Activated T-helper 9 cell treated with anti-CD3 and anti-CD28 coated beads, Interleukin-2, amount 50 U/mL, for 16 hours (primary cell): ENCODE results near the gene YIF1B.
"Not testable (repeated sequence)": the region's sequence is repeated elsewhere in the genome, so short reads cannot be mapped to it uniquely, and the experiment has no call there.

Experiments used
- DNase-seq: peaks from one replicate; pipeline ENCODE4 v3.0.0-alpha.2; 2020; ENCODE audit warnings: low read depth

Gene YIF1B, protein sequence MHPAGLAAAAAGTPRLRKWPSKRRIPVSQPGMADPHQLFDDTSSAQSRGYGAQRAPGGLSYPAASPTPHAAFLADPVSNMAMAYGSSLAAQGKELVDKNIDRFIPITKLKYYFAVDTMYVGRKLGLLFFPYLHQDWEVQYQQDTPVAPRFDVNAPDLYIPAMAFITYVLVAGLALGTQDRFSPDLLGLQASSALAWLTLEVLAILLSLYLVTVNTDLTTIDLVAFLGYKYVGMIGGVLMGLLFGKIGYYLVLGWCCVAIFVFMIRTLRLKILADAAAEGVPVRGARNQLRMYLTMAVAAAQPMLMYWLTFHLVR

GRCh38 chr19:38315657-38316476 is at the start of gene YIF1B:
Gene YIF1B (minus strand): TSS chr19:38315947. CDS start chr19:38315917, 30 bp downstream.
- DNase-seq = peak; percentile 95

- not testable (repeated sequence) for DNase-seq
Observed at GRCh38 chr19:38362946-38363688, 47.4 kb upstream of the YIF1B start.

- peak; percentile 62 for DNase-seq
Observed at GRCh38 chr19:38362076-38362945, 46.6 kb upstream of the YIF1B start.

GRCh38 chr19:38361633-38362075 is 45.9 kb upstream of the YIF1B start:
- DNase-seq = peak; percentile 48

GRCh38 chr19:38360839-38361631 is 45.3 kb upstream of the YIF1B start:
- DNase-seq = no peak

DNA sequence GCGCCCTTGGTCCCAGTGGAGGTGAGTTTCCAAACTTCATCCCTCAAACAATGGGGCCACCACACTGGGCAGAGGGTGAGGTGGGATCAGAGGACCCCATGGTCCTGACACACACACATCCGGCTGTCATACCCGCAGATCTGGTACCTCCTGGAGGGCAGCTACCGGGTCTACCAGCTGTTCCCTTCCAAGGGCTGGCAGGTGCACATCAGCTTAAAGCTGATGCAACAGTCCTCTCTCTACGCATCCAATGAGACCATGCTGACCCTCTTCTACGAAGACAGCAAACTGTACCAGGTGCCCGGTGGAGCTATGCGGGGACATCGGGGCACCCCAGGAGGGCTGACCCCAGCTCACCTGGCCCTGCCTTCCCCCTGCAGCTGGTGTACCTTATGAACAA is 44.6 kb upstream of the YIF1B start:
- DNase-seq = no peak

DNA sequence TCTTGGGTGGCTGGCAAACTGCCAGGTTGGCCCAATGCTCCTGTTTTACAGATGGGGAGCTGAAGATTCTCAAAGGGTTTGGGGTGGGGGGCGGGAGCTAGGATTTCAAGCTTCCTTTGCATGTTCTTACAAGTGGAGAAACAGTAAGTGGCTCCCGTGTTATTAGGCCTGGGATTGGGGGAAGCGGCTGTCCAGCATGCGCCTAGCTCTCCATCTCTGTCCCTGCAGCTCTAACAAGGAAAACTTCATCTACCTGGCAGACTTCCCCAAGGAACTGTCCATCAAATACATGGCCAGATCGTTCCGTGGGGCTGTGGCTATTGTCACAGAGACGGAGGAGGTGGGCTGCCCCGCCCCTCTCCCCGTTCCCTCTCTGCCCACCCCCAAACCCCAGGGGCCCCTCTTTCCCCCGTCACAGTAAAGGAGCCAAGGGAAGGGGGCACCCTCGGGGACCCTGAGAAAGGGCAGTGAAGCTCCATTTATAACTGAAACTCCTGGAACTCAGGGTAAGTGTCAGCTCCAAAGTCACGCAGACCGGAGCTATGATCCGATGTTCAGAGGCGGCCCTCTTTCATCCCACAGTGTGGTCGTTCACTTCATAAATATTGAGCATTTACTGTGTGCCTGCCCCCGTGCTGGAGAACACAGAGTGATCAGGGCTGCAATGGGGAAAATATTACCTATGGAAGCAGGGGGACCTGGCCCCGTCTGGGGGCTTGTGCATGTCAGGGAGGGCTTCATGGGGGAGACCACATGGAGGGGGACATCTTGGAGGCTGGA is 43.7 kb upstream of the YIF1B start:
- DNase-seq = no peak

GRCh38 chr19:38358071-38358470 is 42.3 kb upstream of the YIF1B start:
- no peak for DNase-seq

GRCh38 chr19:38355728-38356725 is 40.3 kb upstream of the YIF1B start:
- DNase-seq = no peak

- DNase-seq = no peak
Observed at GRCh38 chr19:38352611-38353010, 36.9 kb upstream of the YIF1B start.

GRCh38 chr19:38351865-38352395 is 36.2 kb upstream of the YIF1B start:
- DNase-seq = no peak

GRCh38 chr19:38350883-38351282 is 35.1 kb upstream of the YIF1B start:
- DNase-seq = no peak

DNA sequence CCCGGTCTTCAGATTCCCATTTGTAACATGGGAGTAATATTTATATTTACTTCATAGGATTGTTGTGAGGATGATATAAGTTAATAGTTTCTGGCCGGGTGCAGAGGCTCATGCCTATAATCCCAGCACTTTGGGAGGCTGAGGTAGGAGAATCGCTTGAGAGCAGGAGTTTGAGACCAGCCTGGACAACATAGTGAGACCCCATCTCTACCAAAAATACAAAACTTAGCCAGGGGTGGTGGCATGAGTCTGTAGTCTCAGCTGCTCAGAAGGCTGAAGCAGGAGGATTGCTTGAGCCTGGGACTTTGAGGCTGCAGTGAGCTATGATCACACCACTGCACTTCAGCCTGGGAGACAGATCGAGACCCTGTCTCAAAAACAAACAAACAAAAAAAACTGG is 31.1 kb upstream of the YIF1B start:
- DNase-seq = no peak

DNA sequence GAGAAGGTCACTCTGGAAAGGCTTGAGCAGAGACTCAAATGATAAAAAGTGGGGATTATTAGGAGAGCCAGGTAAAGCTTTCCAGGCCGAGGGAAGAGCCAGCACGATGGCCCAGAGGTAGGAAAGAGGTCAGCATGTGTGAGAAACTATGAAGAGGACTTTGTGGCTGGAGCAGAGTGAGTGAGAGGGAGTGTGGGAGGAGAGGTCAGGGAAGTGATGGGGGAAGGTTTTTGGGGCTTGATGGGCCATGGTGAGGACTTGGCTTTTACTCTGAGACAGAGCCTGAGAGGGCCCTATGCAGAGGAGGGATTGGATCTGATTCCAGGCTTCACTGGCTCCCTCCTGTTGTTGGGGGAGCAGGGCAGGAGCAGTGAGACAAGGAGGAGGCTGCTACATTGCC is 25.2 kb upstream of the YIF1B start:
- no peak for DNase-seq

DNA sequence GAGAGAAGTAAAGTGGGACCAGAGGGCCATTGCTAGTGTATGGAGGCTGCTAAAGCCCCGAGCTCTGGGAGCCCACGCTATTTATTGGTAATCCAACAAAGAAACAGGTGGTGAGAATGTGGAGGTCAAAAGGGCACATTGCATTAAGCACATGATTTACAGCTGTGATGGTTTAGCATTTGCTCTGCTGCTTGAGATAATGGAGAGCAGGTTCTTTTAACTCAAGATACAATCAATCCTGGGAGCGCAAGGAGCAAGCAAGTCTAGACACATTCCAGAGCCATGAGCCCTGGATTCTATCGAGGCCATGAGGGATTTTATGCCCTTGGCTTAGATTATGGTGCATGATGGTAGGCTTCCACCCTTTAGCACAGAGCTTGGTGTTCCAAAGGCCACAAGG is 23.3 kb upstream of the YIF1B start:
- not testable (repeated sequence) for DNase-seq

DNA sequence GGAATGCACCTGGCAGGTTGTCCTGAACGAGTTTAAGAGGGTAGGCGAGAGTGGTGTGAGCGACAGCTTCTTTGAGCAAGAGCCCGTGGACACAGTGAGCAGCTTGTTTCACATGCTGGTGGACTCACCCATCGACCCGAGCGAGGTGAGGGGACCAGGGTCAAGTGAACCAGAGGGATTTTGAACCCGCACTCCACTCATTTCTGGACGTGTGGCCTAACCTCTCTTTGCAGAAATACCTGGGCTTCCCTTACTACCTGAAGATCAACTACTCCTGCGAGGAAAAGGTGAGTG is 21.6 kb upstream of the YIF1B start:
- no peak for DNase-seq

- DNase-seq = peak; percentile 90
Observed at GRCh38 chr19:38336638-38337359, 21.1 kb upstream of the YIF1B start.
